WTC11 (cell line): ENCODE data around the gene SNRPA1. TPM values are rescaled to one million over a fixed set of nuclear protein-coding genes. Genes with fewer than 3 reads are reported as not detected.
A peak's percentile ranks its signal among the peaks of the same experiment; 100 is the strongest.

Experiments
- CBFB ChIP-seq: sonication (generic); formaldehyde crosslinking; IDR thresholded peaks from 2 replicates; pipeline ENCODE4 v1.8.1; 2022; ENCODE audit warnings: mild to moderate bottlenecking, low read depth, missing genetic modification reagents
- CREB1 ChIP-seq: sonication (generic); formaldehyde crosslinking; IDR thresholded peaks from 2 replicates; pipeline ENCODE4 v1.8.0; 2023; ENCODE audit warnings: mild to moderate bottlenecking, missing genetic modification reagents
- E2F4 ChIP-seq: sonication (generic); formaldehyde crosslinking; IDR thresholded peaks from 2 replicates; pipeline ENCODE4 v1.8.1; 2022; ENCODE audit warnings: low read depth, mild to moderate bottlenecking, moderate library complexity, missing genetic modification reagents, borderline replicate concordance
- EMX1 ChIP-seq: fragments of 250-450 bp; sonication (Bioruptor Pico); IDR thresholded peaks from 2 replicates; pipeline ENCODE4 v1.8.0; 2021; ENCODE audit warnings: mild to moderate bottlenecking
- ETV6 ChIP-seq: sonication (generic); formaldehyde crosslinking; IDR thresholded peaks from 2 replicates; pipeline ENCODE4 v1.8.1; 2022; ENCODE audit warnings: mild to moderate bottlenecking, missing genetic modification reagents
- FOXJ3 ChIP-seq: sonication (generic); formaldehyde crosslinking; IDR thresholded peaks from 2 replicates; pipeline ENCODE4 v1.9.0; 2021; ENCODE audit warnings: missing genetic modification reagents, mild to moderate bottlenecking, borderline replicate concordance
- FOXK1 ChIP-seq: sonication (generic); formaldehyde crosslinking; IDR thresholded peaks from 2 replicates; pipeline ENCODE4 v1.8.0; 2022; ENCODE audit warnings: mild to moderate bottlenecking, moderate library complexity, missing genetic modification reagents
- FOXP1 ChIP-seq: sonication (generic); formaldehyde crosslinking; IDR thresholded peaks from 2 replicates; pipeline ENCODE4 v1.8.0; 2022; ENCODE audit warnings: missing genetic modification reagents, mild to moderate bottlenecking, moderate library complexity, borderline replicate concordance
- JAZF1 ChIP-seq: fragments of 250-450 bp; sonication (Bioruptor Pico); IDR thresholded peaks from 2 replicates; pipeline ENCODE4 v1.9.0; 2021; ENCODE audit warnings: moderate library complexity, mild to moderate bottlenecking, inconsistent platforms
- JUN ChIP-seq: sonication (generic); formaldehyde crosslinking; IDR thresholded peaks from 2 replicates; pipeline ENCODE4 v1.8.0; 2023; ENCODE audit warnings: mild to moderate bottlenecking, missing genetic modification reagents
- OVOL2 ChIP-seq: fragments of 250-450 bp; sonication (Bioruptor Pico); IDR thresholded peaks from 2 replicates; pipeline ENCODE4 v1.9.0; 2021; ENCODE audit warnings: mild to moderate bottlenecking, borderline replicate concordance
- PREB ChIP-seq: sonication (generic); formaldehyde crosslinking; IDR thresholded peaks from 2 replicates; pipeline ENCODE4 v1.8.1; 2022; ENCODE audit warnings: mild to moderate bottlenecking, missing genetic modification reagents, moderate library complexity, borderline replicate concordance
- RORB ChIP-seq: fragments of 250-450 bp; sonication (Bioruptor Pico); IDR thresholded peaks from 2 replicates; pipeline ENCODE4 v1.9.0; 2021; ENCODE audit warnings: mild to moderate bottlenecking
- SP1 ChIP-seq: sonication (generic); formaldehyde crosslinking; conservative IDR thresholded peaks from 2 replicates; pipeline ENCODE4 v1.8.1; 2022; ENCODE audit warnings: missing genetic modification reagents
- TEAD1 ChIP-seq: sonication (generic); formaldehyde crosslinking; IDR thresholded peaks from 2 replicates; pipeline ENCODE4 v1.8.0; 2022; ENCODE audit warnings: mild to moderate bottlenecking, missing genetic modification reagents
- TEAD4 ChIP-seq: sonication (generic); formaldehyde crosslinking; IDR thresholded peaks from 2 replicates; pipeline ENCODE4 v1.8.0; 2022; ENCODE audit warnings: mild to moderate bottlenecking, missing genetic modification reagents
- ZNF121 ChIP-seq: sonication (generic); formaldehyde crosslinking; IDR thresholded peaks from 2 replicates; pipeline ENCODE4 v1.8.0; 2023; ENCODE audit warnings: missing genetic modification reagents
- ZNF219 ChIP-seq: sonication (generic); formaldehyde crosslinking; IDR thresholded peaks from 2 replicates; pipeline ENCODE4 v1.8.0; 2023; ENCODE audit warnings: missing genetic modification reagents, mild to moderate bottlenecking, borderline replicate concordance
- ZNF232 ChIP-seq: sonication (generic); formaldehyde crosslinking; IDR thresholded peaks from 2 replicates; pipeline ENCODE4 v1.8.0; 2022; ENCODE audit warnings: mild to moderate bottlenecking, missing genetic modification reagents
- ZNF263 ChIP-seq: sonication (generic); formaldehyde crosslinking; IDR thresholded peaks from 2 replicates; pipeline ENCODE4 v1.8.1; 2022; ENCODE audit warnings: low read depth, mild to moderate bottlenecking, moderate library complexity, missing genetic modification reagents
- ZNF416 ChIP-seq: fragments of 250-450 bp; sonication (Bioruptor Pico); IDR thresholded peaks from 2 replicates; pipeline ENCODE4 v1.9.0; 2021; ENCODE audit warnings: mild to moderate bottlenecking, inconsistent platforms
- ZNF512 ChIP-seq: sonication (generic); formaldehyde crosslinking; IDR thresholded peaks from 2 replicates; pipeline ENCODE4 v1.8.1; 2022; ENCODE audit warnings: missing genetic modification reagents, borderline replicate concordance
- ZNF671 ChIP-seq: fragments of 250-450 bp; sonication (Bioruptor Pico); IDR thresholded peaks from 2 replicates; pipeline ENCODE4 v1.8.0; 2021; ENCODE audit warnings: mild to moderate bottlenecking
- total RNA-seq: library from RNA; stranded (reverse); gene quantifications from 3 replicates; pipeline ENCODE4 v1.2.3, GENCODE V29; 2021
- TF ChIP-seq, protein P1 (sequence below): sonication (generic); formaldehyde crosslinking; IDR thresholded peaks from 2 replicates; pipeline ENCODE4 v1.8.0; 2022; ENCODE audit warnings: mild to moderate bottlenecking, missing genetic modification reagents
- TF ChIP-seq, protein P2 (sequence below): sonication (generic); formaldehyde crosslinking; IDR thresholded peaks from 2 replicates; pipeline ENCODE4 v1.8.1; 2023; ENCODE audit warnings: mild to moderate bottlenecking, missing genetic modification reagents, moderate library complexity
- TF ChIP-seq, protein P3 (sequence below): sonication (generic); formaldehyde crosslinking; IDR thresholded peaks from 2 replicates; pipeline ENCODE4 v1.8.0; 2022; ENCODE audit warnings: mild to moderate bottlenecking, missing genetic modification reagents
- TF ChIP-seq, protein P4 (sequence below): fragments of 250-450 bp; sonication (Bioruptor Pico); conservative IDR thresholded peaks from 2 replicates; pipeline ENCODE4 v1.9.0; 2021; ENCODE audit warnings: mild to moderate bottlenecking

SNRPA1 gene
- total RNA-seq, 1 experiment from 2014 or later = 170 TPM

- TF ChIP-seq, protein P1, sequence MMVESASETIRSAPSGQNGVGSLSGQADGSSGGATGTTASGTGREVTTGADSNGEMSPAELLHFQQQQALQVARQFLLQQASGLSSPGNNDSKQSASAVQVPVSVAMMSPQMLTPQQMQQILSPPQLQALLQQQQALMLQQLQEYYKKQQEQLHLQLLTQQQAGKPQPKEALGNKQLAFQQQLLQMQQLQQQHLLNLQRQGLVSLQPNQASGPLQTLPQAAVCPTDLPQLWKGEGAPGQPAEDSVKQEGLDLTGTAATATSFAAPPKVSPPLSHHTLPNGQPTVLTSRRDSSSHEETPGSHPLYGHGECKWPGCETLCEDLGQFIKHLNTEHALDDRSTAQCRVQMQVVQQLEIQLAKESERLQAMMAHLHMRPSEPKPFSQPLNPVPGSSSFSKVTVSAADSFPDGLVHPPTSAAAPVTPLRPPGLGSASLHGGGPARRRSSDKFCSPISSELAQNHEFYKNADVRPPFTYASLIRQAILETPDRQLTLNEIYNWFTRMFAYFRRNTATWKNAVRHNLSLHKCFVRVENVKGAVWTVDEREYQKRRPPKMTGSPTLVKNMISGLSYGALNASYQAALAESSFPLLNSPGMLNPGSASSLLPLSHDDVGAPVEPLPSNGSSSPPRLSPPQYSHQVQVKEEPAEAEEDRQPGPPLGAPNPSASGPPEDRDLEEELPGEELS (CRISPR knock-in tag) = peak; percentile 62; the same call in 1 of the 2 replicates
- TF ChIP-seq, protein P2, sequence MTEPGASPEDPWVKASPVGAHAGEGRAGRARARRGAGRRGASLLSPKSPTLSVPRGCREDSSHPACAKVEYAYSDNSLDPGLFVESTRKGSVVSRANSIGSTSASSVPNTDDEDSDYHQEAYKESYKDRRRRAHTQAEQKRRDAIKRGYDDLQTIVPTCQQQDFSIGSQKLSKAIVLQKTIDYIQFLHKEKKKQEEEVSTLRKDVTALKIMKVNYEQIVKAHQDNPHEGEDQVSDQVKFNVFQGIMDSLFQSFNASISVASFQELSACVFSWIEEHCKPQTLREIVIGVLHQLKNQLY (CRISPR knock-in tag) = no peak
- TF ChIP-seq CREB1 (no peak), OVOL2 (CRISPR knock-in tag) (no peak), ZNF263 (CRISPR knock-in tag) (no peak), PREB (no peak), ZNF219 (CRISPR knock-in tag) (no peak), ZNF232 (CRISPR knock-in tag) (no peak), FOXJ3 (CRISPR knock-in tag) (no peak), ETV6 (CRISPR knock-in tag) (0 out of 2 replicates have a peak, but pooled peaks have one; percentile 71), CBFB (CRISPR knock-in tag) (no peak; the same call in 1 of the 2 replicates), ZNF416 (CRISPR knock-in tag) (peak; percentile 15; the same call in 1 of the 2 replicates), JUN (CRISPR knock-in tag) (0 out of 2 replicates have a peak, but pooled peaks have one; percentile 35), TEAD4 (CRISPR knock-in tag) (no peak), SP1 (CRISPR knock-in tag) (peak; percentile 97), ZNF671 (CRISPR knock-in tag) (no peak), TEAD1 (CRISPR knock-in tag) (peak; percentile 89), FOXP1 (CRISPR knock-in tag) (peak; percentile 73; the same call in 1 of the 2 replicates), RORB (no peak), ZNF121 (CRISPR knock-in tag) (no peak), EMX1 (no peak), JAZF1 (CRISPR knock-in tag) (no peak), FOXK1 (CRISPR knock-in tag) (peak; percentile 88), ZNF512 (CRISPR knock-in tag) (no peak), E2F4 (CRISPR knock-in tag) (no peak)
- TF ChIP-seq, protein P3, sequence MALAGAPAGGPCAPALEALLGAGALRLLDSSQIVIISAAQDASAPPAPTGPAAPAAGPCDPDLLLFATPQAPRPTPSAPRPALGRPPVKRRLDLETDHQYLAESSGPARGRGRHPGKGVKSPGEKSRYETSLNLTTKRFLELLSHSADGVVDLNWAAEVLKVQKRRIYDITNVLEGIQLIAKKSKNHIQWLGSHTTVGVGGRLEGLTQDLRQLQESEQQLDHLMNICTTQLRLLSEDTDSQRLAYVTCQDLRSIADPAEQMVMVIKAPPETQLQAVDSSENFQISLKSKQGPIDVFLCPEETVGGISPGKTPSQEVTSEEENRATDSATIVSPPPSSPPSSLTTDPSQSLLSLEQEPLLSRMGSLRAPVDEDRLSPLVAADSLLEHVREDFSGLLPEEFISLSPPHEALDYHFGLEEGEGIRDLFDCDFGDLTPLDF (CRISPR knock-in tag) = no peak
- TF ChIP-seq, protein P4, sequence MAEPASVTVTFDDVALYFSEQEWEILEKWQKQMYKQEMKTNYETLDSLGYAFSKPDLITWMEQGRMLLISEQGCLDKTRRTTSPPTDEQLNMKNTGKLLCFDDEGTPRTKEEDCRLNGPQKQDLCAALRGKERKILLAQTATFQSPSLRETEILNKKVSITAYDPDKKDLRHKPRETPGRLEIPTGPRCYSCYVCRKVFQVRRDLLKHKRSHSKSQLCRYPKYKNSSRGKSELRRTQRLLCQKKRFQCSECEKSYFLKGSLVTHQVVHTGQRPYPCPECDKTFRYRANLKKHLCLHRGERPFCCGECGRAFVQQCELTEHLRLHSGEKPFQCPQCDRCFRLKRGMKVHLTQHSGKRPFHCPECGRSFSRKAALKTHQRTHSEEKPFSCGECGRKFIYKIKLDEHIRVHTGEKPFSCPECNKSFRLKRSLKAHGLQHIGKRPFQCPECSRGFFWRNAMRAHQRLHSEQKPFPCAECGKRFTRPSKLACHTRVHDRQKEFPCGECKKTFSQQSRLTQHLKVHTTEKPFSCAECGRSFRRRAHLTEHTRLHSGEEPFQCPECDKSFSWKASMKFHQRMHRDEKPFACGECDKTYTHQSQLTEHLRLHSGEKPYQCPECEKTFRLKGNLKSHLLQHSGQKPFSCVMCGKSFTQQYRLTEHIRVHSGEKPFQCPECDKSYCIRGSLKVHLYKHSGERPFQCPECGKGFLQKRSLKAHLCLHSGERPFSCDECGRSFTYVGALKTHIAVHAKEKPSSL = no peak
Observed at GRCh38 chr15:101277038-101277822, 17.8 kb downstream of the SNRPA1 start, which contains the start of gene SELENOS (continued).
